Stimulated activated CD4-positive, alpha-beta T cell treated with anti-CD3 and anti-CD28 coated beads, Interleukin-2, amount 100 ng/mL, for 24 hours (primary cell): ENCODE measurements around the gene PLEK2.
"Not testable (repeated sequence)": the region's sequence is repeated elsewhere in the genome, so short reads cannot be mapped to it uniquely, and the experiment has no call there.

ENCODE experiments used
- DNase-seq, 2 donors: peaks; one replicate each; pipeline ENCODE4 v3.0.0-alpha.2; 2020

PLEK2 gene

DNA sequence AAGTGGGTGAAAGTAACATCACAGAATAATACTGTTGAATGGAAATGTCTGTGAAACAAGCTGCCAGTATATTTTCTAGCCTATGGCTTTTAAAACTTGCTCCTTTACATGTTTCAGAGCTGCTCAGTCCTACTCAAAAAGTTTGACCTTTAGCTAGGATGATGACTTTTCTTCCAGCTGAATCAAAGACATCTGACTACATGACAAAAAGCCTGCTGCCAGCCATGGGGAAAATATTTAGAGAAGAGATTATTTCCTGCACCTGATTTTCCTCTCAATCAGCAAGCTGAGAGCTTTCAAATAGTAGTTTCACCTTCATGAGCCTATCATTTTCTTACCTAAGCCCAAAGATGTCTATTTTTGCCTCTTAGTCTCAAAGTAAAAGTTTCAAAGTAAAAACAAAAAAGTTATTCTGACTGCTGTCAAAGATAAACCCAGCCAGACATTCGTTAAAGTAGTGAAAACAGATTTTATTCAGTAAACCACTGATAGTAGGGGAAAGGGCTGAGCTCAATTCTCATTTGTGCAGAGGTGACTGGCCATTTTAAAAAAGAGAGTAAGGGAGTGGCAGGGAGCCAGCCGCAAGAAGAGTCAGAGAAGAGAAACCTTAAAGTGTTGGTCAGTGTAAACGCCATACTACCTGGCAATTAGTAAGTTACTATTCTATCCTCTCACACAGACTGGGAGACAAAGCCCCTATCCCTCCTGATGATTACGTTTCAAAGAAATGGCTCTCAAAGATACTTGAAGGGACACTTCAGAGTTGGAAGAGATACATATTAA, 54.6 kb downstream of the PLEK2 start:
- no peak for DNase-seq

DNA sequence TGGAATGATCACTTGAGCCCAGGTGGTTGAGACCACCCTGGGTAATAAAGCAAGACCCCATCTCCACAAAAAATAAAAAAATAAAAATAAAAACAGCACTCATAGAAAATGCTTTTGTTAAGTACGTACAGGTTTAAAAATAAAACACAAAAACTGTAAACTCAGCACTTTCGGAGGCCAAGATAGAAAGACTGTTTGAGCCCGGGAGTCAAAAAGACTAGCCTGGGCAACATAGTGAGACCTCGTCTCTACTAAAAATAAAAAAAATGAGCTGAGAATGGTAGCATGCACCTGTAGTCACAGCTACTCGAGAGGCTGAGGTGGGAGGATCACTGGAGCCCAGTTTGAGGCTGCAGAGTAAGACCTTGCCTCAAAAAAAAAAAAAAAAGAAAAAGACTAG, 59.9 kb downstream of the PLEK2 start:
- DNase-seq: no peak

DNA sequence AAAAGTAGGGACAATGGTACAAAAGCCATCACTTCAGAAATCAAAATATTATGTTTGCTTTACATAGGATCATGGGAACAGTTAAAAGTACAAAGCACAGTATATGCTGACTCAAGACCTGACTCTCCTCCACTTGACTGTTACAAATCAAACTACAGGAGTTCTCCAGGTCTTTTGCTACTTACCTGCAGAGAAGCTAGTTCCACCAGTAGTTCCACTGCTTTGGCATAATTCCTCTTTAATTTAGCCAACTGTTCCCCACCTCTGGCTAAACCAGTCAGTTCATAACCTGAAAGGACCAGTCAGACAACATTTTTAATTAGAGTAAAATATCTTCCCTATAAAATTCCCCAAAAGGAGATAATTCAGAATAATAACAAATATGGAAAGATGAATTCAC, 66.4 kb downstream of the PLEK2 start:
- DNase-seq: no peak

DNA sequence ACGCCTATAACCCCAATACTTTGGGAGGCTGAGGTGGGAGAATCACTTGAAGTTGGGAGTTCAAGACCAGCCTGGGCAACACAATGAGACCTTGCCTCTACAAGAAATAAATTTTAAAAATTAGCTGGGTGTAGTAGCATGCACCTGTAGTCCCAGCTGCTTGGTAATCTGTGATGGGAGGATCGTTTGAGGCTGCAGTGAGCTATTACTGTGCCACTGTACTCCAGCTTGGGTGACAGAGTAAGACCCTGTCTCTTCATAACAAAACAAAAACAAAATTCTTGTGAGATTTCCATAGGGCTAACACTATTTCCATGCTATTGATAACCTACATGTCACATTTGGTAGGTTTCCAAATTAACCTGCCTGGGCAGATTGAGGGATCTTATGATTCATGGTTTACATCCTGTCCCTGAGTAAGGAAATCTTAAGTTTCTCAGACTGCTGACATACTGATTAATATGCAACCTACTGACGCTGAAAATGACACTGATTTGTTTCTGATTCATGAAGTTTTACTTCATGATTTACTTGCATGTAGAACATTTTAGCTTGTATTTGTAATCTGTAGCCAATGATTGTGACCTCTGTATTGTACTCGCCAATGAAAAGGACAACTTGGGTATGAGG, 68.2 kb downstream of the PLEK2 start:
- DNase-seq: no peak

DNA sequence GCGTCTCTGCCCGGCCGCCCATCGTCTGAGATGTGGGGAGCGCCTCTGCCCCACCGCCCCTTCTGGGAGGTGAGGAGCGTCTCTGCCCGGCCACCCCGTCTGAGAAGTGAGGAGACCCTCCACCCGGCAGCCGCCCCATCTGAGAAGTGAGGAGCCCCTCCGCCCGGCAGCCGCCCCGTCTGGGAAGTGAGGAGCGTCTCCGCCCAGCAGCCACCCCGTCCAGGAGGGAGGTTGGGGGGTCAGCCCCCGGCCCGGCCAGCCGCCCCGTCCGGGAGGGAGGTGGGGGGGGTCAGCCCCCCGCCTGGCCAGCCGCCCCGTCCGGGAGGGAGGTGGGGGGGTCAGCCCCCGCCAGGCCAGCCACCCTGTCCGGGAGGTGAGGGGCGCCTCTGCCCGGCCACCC, 70.7 kb downstream of the PLEK2 start:
- not testable (repeated sequence) for DNase-seq
